TTC549 (cell line): Measurements from ENCODE around the gene ITGB2.
"Not testable (repeated sequence)": the region's sequence is repeated elsewhere in the genome, so short reads cannot be mapped to it uniquely, and the experiment has no call there.

Experiments
- FAIRE-seq: peaks from 2 replicates; lab custom pipeline; 2012; peaks lifted over from hg19 to GRCh38; lab: Jason Lieb, UNC

Gene ITGB2

DNA sequence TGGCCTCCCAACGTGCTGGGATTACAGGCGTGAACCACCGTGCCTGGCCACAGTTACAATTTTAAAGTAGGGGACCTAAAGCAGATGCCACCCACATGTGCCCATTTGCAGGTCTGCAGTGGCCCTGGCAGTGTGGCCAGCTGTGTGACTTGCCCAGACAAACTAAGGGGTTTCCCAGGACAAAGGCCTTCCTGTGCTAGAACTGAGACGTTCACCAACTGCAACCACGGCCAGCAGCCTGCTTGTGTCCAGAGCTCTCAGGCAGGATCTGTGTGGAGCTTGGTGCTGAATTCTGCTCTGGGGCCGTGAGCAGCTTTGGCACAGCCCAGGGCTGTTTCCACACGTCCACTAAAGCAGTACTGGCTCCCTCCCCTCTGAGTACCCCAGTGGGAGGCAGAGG lies 36.6 kb downstream of the ITGB2 start:
- FAIRE-seq = no peak

DNA sequence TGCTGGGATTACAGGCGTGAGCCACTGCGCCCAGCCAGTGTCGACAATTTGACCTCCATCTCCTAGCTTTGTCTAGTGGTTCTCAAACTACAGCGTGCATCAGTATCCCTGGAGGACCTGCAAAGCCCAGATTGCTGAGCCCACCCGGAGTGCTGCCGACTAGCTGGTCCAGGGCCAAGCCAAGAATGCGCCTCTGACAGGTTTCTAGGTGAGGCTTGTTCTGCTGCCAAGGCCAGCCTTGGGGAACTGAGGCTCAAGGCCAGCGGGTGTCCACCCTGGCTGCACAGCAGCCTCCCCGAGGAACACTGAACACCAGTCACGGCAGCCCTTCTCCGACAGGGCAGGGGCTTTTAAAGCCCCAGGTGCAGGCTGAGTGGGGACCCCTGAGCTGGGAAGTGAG lies 37.4 kb downstream of the ITGB2 start:
- no peak for FAIRE-seq

GRCh38 chr21:44881198-44881872 lies 39.4 kb downstream of the ITGB2 start:
- no peak for FAIRE-seq

DNA sequence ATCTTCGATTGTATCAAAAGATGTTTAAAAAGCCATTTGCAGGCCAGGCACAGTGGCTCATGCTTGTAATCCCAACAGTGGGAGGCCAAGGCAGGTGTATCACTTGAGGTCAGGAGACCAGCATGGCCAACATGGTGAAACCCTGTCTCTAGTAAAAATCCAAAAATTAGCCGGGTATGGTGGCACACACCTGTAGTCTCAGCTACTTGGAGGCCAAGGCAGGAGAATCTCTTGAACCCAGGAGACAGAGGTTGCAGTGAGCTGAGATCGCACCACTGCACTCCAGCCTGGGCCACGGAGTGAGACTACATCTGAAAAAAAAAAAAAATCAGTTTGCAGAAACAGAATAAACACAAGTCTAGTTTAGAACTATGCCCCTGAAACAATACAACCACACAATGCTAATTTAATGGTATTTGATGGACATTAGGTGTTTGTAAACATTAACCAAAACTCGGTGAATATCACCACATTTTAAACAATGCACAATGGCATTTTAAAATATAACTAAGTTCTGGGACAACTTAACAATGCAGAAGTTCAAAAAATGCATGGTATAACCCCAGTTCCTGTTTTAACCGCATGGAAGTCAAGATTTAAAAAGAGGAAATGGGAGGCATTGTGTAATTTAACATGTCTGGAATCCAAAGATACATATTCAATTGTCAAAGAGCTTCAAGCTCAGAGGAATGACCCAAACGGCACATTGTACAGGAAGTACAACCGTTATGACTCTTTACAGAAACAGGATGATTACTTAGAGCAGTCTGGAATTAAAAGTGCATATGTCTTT lies 40.1 kb downstream of the ITGB2 start:
- FAIRE-seq = no peak

GRCh38 chr21:44879238-44879637 lies 41.5 kb downstream of the ITGB2 start:
- FAIRE-seq = not testable (repeated sequence)

GRCh38 chr21:44878053-44878982 lies 42.4 kb downstream of the ITGB2 start:
- FAIRE-seq = no peak

- no peak for FAIRE-seq
Observed at GRCh38 chr21:44876849-44877575, 43.7 kb downstream of the ITGB2 start.

GRCh38 chr21:44875316-44875700 lies 45.4 kb downstream of the ITGB2 start:
- no peak for FAIRE-seq

DNA sequence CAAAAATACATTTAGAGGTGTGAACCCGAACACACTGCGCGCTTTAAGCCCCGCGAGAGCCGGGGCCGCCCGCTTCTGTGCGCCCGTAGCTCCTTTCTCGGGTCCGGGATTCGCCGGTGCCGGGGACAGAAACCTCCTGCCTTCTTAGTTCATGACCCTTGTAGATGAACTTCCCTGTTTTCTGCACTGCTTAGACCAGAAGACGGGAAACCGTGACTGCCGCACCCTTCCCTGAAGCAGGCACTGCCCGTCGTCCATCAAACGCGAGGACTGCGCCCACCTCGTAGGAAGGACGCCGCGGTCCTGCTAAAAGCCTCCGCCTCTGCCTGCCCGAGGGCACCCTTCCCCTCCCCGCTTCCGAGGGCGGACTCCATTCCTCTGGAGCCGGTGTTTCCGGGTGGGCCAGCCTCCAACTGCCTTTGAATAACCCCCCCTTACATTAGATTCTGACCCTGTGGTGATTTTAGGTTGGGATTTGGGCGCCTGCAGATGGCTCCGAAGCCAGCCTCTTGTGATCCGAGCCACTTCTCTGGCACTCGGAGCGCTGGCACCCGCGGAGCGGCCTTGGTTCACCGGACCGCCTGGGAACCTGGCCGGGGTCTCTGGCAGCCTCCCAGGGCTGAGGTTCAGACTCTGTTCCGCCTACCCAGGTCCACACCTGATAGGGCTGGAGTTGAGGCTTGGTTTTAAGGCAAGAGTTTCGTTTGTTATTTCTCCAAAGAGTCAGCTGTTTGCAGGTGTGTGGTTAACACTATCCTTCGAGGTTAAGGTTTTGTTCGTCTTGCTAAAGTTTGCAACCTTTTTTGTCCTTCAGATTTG lies 46.0 kb downstream of the ITGB2 start:
- no peak for FAIRE-seq

- no peak for FAIRE-seq
Observed at GRCh38 chr21:44874240-44874496, 46.5 kb downstream of the ITGB2 start.

- no peak for FAIRE-seq
Observed at GRCh38 chr21:44873356-44874239, 47.1 kb downstream of the ITGB2 start, which contains the start of gene PTTG1IP. Gene PTTG1IP, minus strand, starts transcription at chr21:44873690. Its CDS starts 74 bp downstream, at chr21:44873616.

GRCh38 chr21:44872649-44873355 lies 47.9 kb downstream of the ITGB2 start:
- FAIRE-seq = no peak

DNA sequence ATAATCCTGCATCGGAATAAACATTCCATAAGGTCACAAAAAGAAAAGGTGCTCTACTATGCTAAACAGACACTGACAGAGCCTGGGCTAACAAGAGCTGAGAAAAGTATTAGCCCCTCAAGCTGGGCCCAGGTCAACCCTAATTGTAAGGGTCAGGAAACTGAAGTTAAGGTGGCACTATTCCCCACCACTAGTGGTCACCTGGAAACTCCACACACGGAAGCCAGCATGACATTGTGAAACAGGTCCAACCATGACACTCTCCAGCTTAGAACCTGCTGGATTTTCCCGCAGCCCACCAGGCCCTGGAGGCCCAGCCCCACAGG lies 48.4 kb downstream of the ITGB2 start:
- FAIRE-seq = no peak

GRCh38 chr21:44871576-44872269 lies 49.0 kb downstream of the ITGB2 start:
- no peak for FAIRE-seq

DNA sequence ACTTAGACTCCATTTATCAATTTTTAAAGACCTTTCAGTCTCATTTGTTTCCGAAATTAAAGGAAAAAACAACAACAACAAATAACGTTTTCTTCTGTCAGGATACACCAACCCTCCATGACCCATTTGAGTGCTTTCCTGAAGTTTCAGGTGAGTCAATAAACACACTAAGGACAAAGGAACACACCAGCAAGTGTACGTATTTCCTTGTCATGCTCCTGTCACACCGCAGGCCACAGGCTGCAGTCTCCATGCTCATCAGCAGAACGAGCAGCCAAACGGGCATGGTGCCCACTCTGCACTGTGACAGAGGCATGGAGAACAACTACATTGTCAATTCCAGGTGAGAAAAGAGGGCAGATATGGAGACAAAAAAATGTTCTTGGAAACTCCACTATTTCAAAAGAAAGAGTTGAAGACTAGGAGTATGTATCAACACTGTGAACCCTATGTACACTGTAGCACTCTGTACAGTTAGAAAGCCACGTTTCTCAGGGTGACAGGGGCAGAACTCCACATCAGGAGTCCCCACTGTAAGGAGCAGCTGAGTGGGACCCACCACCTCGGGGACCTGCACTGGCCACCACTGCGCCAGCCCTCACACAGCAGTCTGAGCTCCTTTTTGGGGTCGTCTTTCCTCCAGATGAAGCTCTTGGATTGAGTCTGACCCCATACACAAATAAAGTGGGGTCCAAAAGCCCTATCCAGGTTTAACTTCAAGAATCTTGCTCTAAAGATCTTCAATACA lies 49.8 kb downstream of the ITGB2 start:
- no peak for FAIRE-seq

DNA sequence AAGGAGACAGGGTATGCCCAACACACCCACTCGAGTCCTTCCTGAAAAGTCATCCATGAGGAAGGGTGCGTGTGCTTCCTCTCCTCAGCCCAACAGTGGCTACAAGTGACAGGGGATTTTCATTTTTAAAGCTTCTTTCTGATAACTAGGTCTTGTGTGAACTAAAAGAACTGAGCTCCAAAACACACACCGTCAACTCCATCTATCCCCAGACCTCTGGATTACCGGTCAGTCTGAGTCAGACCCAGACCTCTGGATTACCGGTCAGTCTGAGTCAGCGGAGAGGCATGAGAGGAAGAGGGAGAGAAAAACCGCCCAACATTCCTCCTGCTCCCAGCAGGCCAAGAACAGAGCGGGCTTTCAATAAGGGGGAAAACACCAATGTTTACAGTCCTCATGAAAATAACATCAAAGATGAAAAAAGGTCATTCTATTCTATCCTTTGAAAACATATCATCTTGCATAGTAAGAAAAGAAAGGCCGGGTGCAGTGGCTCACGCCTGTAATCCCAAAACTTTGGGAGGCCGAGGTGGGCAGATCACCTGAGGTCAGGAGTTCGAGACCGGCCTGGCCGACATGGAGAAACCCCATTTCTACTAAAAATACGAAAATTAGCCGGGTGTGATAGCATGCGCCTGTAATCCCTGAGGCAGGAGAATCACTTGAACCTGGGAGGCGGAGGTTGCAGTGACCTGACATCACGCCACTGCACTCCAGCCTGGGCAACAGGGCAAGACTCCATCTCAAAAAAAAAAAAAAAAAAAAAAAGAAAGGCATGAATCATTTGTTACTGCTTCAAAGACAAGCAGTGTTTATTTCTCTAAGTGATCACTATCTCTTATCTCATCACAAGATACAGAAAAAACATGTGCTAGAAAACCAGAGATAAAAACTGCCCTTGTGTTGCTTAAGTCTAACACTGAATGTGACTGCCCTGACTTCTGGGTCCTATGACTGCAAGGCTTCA lies 50.6 kb downstream of the ITGB2 start:
- no peak for FAIRE-seq

GRCh38 chr21:44868707-44869106 lies 52.0 kb downstream of the ITGB2 start:
- no peak for FAIRE-seq
